Activated CD4-positive, alpha-beta memory T cell treated with anti-CD3 and anti-CD28 coated beads for 36 hours (primary cell): ENCODE results near the gene ZNF768. TPM values are rescaled to one million over a fixed set of nuclear protein-coding genes. Genes with fewer than 3 reads are reported as not detected.
A peak's percentile ranks its signal among the peaks of the same experiment; 100 is the strongest.

Source experiments
- CTCF ChIA-PET: fragments of 350-600 bp; sonication (Branson Sonifier 250); formaldehyde crosslinking; loops from one replicate; lab custom pipeline; 2021; ENCODE audit warnings: antibody characterized with exemption, inconsistent platforms; lab: Charles Lee
- POLR2A ChIA-PET: fragments of 350-600 bp; sonication (Branson Sonifier 250); formaldehyde crosslinking; loops from one replicate; lab custom pipeline; 2021; ENCODE audit warnings: antibody characterized with exemption; lab: Charles Lee
- DNase-seq: peaks from one replicate; pipeline ENCODE4 v3.0.0-alpha.2; 2020
- H3K27ac Mint-ChIP-seq: one replicate; pipeline ENCODE4 v1.8.0; 2021; ENCODE audit warnings: mixed read lengths
- H3K27me3 Mint-ChIP-seq: one replicate; pipeline ENCODE4 v1.8.0; 2021; ENCODE audit warnings: mixed read lengths
- H3K36me3 Mint-ChIP-seq: one replicate; pipeline ENCODE4 v1.8.0; 2021; ENCODE audit warnings: mixed read lengths
- H3K4me1 Mint-ChIP-seq: one replicate; pipeline ENCODE4 v1.8.0; 2021; ENCODE audit warnings: low read depth, mixed read lengths
- H3K4me3 Mint-ChIP-seq: one replicate; pipeline ENCODE4 v1.8.0; 2021; ENCODE audit warnings: mild to moderate bottlenecking, mixed read lengths
- H3K9me3 Mint-ChIP-seq: one replicate; pipeline ENCODE4 v1.8.0; 2021; ENCODE audit warnings: mixed read lengths
- intact Hi-C: fragments of 100-400 bp; cut with micrococcal nuclease; formaldehyde crosslinking; loops from one replicate; pipeline ENCODE4 v1.15.1; 2023
- total RNA-seq, 2 experiments: library from RNA; stranded (reverse); gene quantifications; one replicate each; pipeline ENCODE4 v1.2.3, GENCODE V29; 2021

Gene ZNF768
- 10 to 100 TPM; 14.2 to 14.3 TPM for total RNA-seq

- H3K4me1 Mint-ChIP-seq: peaks cover 38% of the 10 kb centered on the region
- H3K27ac Mint-ChIP-seq: peak within 1 kb of the TSS; percentile 86
- CTCF ChIA-PET: interaction anchor here (0.8 to 1.5 kb wide), 7 partner anchors 9 to 103 kb away, joined by 3 to 10 read pairs (median 5); partner anchors contain the start of gene DCTPP1
- POLR2A ChIA-PET: interaction anchor here (0.8 to 2.5 kb wide), 9 partner anchors 9 to 461 kb away, joined by 3 to 14 read pairs (median 4); partner anchors contain the start of genes ALDOA and ZNF747
- DNase-seq: peak; percentile 35
- no peaks in the 10 kb centered on the region for H3K9me3 Mint-ChIP-seq
- H3K36me3 Mint-ChIP-seq: peaks cover 10% of the 10 kb centered on the region
- intact Hi-C loops: loop anchor here (2.0 kb wide), 3 partner anchors 53 to 125 kb away; partner anchors contain the start of genes ITGAL, PRR14 and SEPHS2
- H3K27me3 Mint-ChIP-seq: no peaks in the 10 kb centered on the region
- peak within 1 kb of the TSS; percentile 82 for H3K4me3 Mint-ChIP-seq
Observed at GRCh38 chr16:30526137-30526822, at the start of gene ZNF768. Gene ZNF768 (minus strand): TSS chr16:30526566. CDS start chr16:30526413, 153 bp downstream.

- no peak overlapping the region for H3K4me3 Mint-ChIP-seq
- peaks cover 8% of the 10 kb centered on the region for H3K36me3 Mint-ChIP-seq
- intact Hi-C loops: no loop called here
- H3K27me3 Mint-ChIP-seq: no peaks in the 10 kb centered on the region
- ChIA-PET POLR2A (interaction anchor here (1.2 kb wide), 1 partner anchor 11 kb away, joined by 4 read pairs; no protein-coding TSS in a partner anchor), CTCF (interaction anchor here (0.9 to 1.4 kb wide), 2 partner anchors 39 to 54 kb away, joined by 3 to 4 read pairs; no protein-coding TSS in a partner anchor)
- peaks cover 30% of the 10 kb centered on the region for H3K4me1 Mint-ChIP-seq
- no peak for DNase-seq
- H3K27ac Mint-ChIP-seq: no peak overlapping the region
- no peaks in the 10 kb centered on the region for H3K9me3 Mint-ChIP-seq
Observed at GRCh38 chr16:30574678-30575077, 48.3 kb upstream of the ZNF768 start.

DNA sequence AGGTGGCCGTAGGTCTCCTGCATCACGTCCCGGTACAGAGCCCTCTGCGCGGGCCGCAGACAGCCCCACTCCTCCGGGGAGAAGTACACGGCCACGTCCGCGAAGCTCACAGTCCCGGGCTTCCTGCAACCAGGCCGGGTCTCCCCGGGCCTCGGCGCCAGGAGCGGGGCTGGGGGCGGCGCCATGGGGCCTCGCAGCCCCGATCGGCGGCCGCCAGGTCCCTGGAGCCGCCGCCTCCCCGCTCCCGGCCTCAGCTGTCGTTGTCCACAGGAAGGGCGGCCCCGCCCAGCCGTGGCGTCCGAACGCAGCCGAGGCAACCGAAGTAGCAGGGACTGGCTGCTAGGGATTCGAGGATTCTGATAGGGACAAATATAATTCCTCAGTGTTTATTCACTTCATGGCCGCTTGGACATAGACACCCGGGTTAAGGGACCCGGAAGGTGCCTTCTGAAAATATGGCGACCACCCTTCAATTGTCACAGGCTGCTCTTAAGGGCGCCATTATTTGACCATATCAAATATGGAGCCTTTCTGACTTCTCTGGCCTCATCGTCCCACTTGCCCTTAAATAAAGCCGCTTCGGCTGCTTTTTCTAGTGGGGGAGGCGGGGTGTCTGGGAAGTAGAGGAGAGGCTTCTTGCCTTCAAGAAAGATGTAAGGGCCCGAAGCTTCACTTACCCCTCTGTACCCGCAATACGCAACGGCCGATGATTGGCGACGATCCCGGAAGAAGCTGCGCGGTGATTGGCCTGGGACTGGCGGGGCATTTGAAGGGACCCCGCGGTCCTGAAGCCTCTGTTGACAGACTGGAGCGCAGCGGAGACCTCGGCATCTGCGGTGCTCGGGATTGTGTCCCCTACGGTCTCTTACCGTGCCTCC lies 45.3 kb upstream of the ZNF768 start, which contains the start of gene ZNF688:
TSS of gene ZNF688 (minus strand) at position 270 of the 878 bp plus-strand sequence. CDS start at position 185, 85 bp downstream.
- intact Hi-C loops: loop anchor here (1.0 to 2.0 kb wide), 5 partner anchors 13 to 201 kb away; partner anchors contain the start of genes PRR14, TBC1D10B, ZNF747 and ZNF764
- peak within 1 kb of the TSS; percentile 92 for H3K27ac Mint-ChIP-seq
- ChIA-PET POLR2A (interaction anchor here (0.6 to 2.9 kb wide), 23 partner anchors 11 to 386 kb away, joined by 3 to 39 read pairs (median 4); partner anchors contain the start of genes FBRS, PRR14, ZNF689 and ZNF747), CTCF (interaction anchor here (0.8 to 3.0 kb wide), 13 partner anchors 10 to 154 kb away, joined by 3 to 17 read pairs (median 5); partner anchors contain the start of genes DCTPP1, ZNF747, ZNF764 and ZNF785)
- peak; percentile 96 for DNase-seq
- H3K4me3 Mint-ChIP-seq: peak within 1 kb of the TSS; percentile 91
- H3K4me1 Mint-ChIP-seq: peaks cover 51% of the 10 kb centered on the region
- peaks cover 4% of the 10 kb centered on the region for H3K36me3 Mint-ChIP-seq
- H3K27me3 Mint-ChIP-seq: no peaks in the 10 kb centered on the region
- H3K9me3 Mint-ChIP-seq: no peaks in the 10 kb centered on the region

DNA sequence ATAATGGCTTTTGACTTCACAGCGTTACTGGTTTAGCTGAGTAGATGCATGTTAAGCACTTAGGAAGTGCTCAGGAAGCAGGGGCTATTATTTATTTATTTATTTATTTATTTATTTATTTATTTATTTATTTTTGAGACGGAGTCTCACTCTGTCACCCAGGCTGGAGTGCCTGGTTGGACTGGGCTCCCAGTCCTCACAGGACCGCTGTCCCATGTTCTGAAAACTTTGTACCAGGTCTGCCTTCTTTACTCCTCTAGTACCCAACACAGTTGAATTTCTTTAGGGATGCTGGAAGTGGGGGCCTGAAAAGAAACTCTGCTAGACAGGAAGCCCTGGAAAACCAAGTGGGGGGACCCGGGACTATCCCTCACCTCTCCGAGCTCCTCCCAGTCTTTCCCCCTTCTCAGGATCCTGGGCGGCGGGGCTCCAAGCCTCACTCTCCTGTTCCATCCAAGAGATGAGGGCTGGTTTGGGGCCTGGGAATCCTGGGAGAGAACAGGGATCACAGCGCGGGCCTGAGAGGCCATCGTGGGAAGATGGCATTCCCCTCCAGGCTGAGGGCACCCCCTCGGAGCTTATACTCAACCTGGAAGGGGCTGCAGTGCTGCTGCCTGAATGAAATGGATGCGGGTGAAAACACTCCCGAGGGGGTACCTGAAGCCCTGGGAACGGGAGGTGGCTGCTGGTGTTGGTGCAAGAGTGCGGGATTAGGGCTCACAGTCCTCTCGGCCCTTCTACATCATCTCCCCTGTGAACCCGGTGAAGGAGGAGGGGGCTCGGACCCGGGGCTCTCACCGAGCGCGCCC lies 44.5 kb upstream of the ZNF768 start:
- Mint-ChIP-seq H3K4me1 (peaks cover 54% of the 10 kb centered on the region), H3K4me3 (peak overlapping the region; percentile 80), H3K27ac (peak overlapping the region; percentile 89), H3K27me3 (no peaks in the 10 kb centered on the region), H3K9me3 (no peaks in the 10 kb centered on the region), H3K36me3 (peaks cover 4% of the 10 kb centered on the region)
- no peak for DNase-seq
- intact Hi-C loops: no loop called here
- ChIA-PET CTCF (interaction anchor here (1.0 to 3.0 kb wide), 6 partner anchors 10 to 153 kb away, joined by 3 to 17 read pairs (median 12); partner anchors contain the start of genes DCTPP1, ZNF747 and ZNF785), POLR2A (interaction anchor here (1.2 to 2.9 kb wide), 12 partner anchors 13 to 385 kb away, joined by 3 to 39 read pairs (median 5); partner anchors contain the start of genes PRR14, ZNF747, ZNF764 and ZNF771)

DNA sequence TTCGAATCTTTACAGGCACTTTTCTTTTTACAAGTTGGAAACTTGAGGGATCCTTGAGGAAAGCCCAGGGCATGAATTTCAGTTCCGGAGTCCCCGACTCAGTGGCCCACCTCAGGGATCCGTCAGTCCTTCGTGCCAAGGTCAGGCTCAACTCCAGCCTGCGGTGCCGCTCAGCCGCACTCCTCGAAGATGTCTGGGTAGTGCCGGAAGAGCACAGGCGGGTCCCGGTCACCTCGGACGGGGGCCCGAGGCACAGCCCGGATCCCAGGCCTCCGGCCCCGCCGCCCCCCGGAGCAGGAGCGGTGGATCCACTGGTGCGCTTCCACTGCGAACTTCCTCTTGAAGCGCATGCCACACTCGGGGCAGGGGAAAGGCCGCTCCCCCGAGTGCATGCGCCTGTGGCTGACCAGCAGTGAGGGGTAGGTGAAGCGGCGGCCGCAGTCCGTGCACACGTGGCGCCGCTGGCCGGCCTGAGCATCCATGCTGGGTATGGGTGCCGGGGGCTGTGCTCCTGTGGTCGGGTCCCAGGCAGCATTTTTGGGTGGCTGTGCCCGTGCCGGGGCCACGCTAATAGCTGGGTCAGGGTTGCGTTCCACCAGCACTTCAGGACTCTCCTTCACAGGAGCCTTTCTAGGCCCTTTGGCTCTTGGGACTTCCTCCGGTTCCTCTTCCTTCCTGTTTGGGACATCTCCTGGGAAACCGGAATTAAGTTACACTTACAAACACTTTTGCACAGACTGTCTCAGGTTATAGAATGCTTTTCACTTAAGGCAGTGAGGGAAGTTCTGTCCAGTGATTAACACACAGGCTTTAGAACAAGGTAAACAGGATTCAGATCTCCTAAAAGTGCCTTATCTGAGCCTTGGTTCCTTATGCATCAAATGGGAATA lies 43.6 kb upstream of the ZNF768 start:
- CTCF ChIA-PET: interaction anchor here (2.4 to 3.0 kb wide), 3 partner anchors 16 to 34 kb away, joined by 12 to 17 read pairs (median 16); partner anchors contain the start of genes ZNF747 and ZNF785
- Mint-ChIP-seq H3K36me3 (peaks cover 4% of the 10 kb centered on the region), H3K4me3 (no peak overlapping the region), H3K27me3 (no peaks in the 10 kb centered on the region), H3K27ac (peak overlapping the region; percentile 72), H3K9me3 (no peaks in the 10 kb centered on the region), H3K4me1 (peaks cover 46% of the 10 kb centered on the region)
- DNase-seq: no peak
- POLR2A ChIA-PET: interaction anchor here (1.2 to 2.9 kb wide), 4 partner anchors 12 to 89 kb away, joined by 3 to 39 read pairs (median 20); partner anchors contain the start of genes ZNF747 and ZNF764
- intact Hi-C loops: loop anchor here (2.0 kb wide), 2 partner anchors 97 to 193 kb away; partner anchors contain the start of genes CFAP119, ITGAL and RNF40

GRCh38 chr16:30569281-30569680 lies 42.9 kb upstream of the ZNF768 start:
- intact Hi-C loops: loop anchor here (2.0 kb wide), 2 partner anchors 96 to 194 kb away; partner anchors contain the start of genes CFAP119, ITGAL and RNF40
- Mint-ChIP-seq H3K27ac (peak overlapping the region; percentile 97), H3K27me3 (no peaks in the 10 kb centered on the region), H3K36me3 (peaks cover 4% of the 10 kb centered on the region), H3K9me3 (no peaks in the 10 kb centered on the region), H3K4me3 (no peak overlapping the region), H3K4me1 (peaks cover 41% of the 10 kb centered on the region)
- CTCF ChIA-PET: interaction anchor here (1.2 kb wide), 1 partner anchor 140 kb away, joined by 4 read pairs; the partner anchor contains the start of gene DCTPP1
- no peak for DNase-seq
- POLR2A ChIA-PET: interaction anchor here (1.4 to 4.5 kb wide), 4 partner anchors 12 to 35 kb away, joined by 4 to 24 read pairs (median 20); partner anchors contain the start of genes ZNF747, ZNF764 and ZNF785

- intact Hi-C loops: loop anchor here (1.0 to 2.0 kb wide), 6 partner anchors 10 to 195 kb away; partner anchors contain the start of genes CFAP119, ITGAL, RNF40 and ZNF764
- no peaks in the 10 kb centered on the region for H3K27me3 Mint-ChIP-seq
- ChIA-PET POLR2A (interaction anchor here (1.0 to 4.5 kb wide), 8 partner anchors 10 to 150 kb away, joined by 3 to 24 read pairs (median 6); partner anchors contain the start of genes ITGAL, ZNF747, ZNF764 and ZNF785), CTCF (interaction anchor here (0.7 to 3.0 kb wide), 5 partner anchors 10 to 138 kb away, joined by 4 to 16 read pairs (median 5); partner anchors contain the start of genes DCTPP1 and ZNF764)
- H3K9me3 Mint-ChIP-seq: no peaks in the 10 kb centered on the region
- peak overlapping the region; percentile 72 for H3K4me3 Mint-ChIP-seq
- DNase-seq: peak; percentile 74
- peaks cover 4% of the 10 kb centered on the region for H3K36me3 Mint-ChIP-seq
- H3K27ac Mint-ChIP-seq: peak overlapping the region; percentile 97
- H3K4me1 Mint-ChIP-seq: peaks cover 36% of the 10 kb centered on the region
Observed at GRCh38 chr16:30567991-30568638, 41.7 kb upstream of the ZNF768 start.

GRCh38 chr16:30567160-30567990 lies 41.0 kb upstream of the ZNF768 start:
- intact Hi-C loops: loop anchor here (1.0 kb wide), 1 partner anchor 16 kb away; no protein-coding TSS in a partner anchor
- Mint-ChIP-seq H3K4me3 (peak overlapping the region; percentile 72), H3K27me3 (no peaks in the 10 kb centered on the region)

More at GRCh38 chr16:30567160-30567990, 41.0 kb upstream of the ZNF768 start:
- Mint-ChIP-seq H3K9me3 (no peaks in the 10 kb centered on the region), H3K27ac (peak overlapping the region; percentile 97), H3K4me1 (peaks cover 35% of the 10 kb centered on the region), H3K36me3 (peaks cover 4% of the 10 kb centered on the region)
- peak; percentile 88 for DNase-seq
- POLR2A ChIA-PET: interaction anchor here (1.0 to 4.5 kb wide), 6 partner anchors 10 to 149 kb away, joined by 3 to 24 read pairs (median 12); partner anchors contain the start of genes ZNF747, ZNF764 and ZNF785
- CTCF ChIA-PET: interaction anchor here (0.6 to 3.0 kb wide), 7 partner anchors 10 to 137 kb away, joined by 3 to 16 read pairs (median 5); partner anchors contain the start of genes DCTPP1, PRR14 and ZNF764
